Hepatocyte (in vitro differentiated cells): ENCODE measurements around the gene TOM1L1. TPM values are rescaled to one million over a fixed set of nuclear protein-coding genes. Genes with fewer than 3 reads are reported as not detected.

Experiments used
- DNase-seq: peaks from one replicate; pipeline ENCODE4 v3.0.0-alpha.2; 2016; ENCODE audit warnings: low spot score
- H2AFZ ChIP-seq: fragments of 200-600 bp; sonication (generic); 2 replicates; pipeline ENCODE4 v1.6.0; 2016; ENCODE audit warnings: antibody characterized with exemption, mild to moderate bottlenecking
- H3K27ac ChIP-seq: fragments of 200-600 bp; sonication (generic); 2 replicates; pipeline ENCODE4 v1.5.1; 2016; ENCODE audit warnings: mild to moderate bottlenecking
- H3K27me3 ChIP-seq: fragments of 200-600 bp; sonication (generic); 2 replicates; pipeline ENCODE4 v1.6.1; 2016
- H3K36me3 ChIP-seq: fragments of 200-600 bp; sonication (generic); replicated peaks from 2 replicates; pipeline ENCODE4 v1.5.1; 2016; ENCODE audit warnings: low read depth; ENCODE audit not compliant: insufficient read depth
- H3K4me1 ChIP-seq: fragments of 200-600 bp; sonication (generic); 2 replicates; pipeline ENCODE4 v1.5.1; 2016; ENCODE audit warnings: mild to moderate bottlenecking, moderate library complexity; ENCODE audit not compliant: insufficient read depth
- H3K4me2 ChIP-seq: fragments of 200-600 bp; sonication (generic); 2 replicates; pipeline ENCODE4 v1.6.0; 2016
- H3K4me3 ChIP-seq: fragments of 200-600 bp; sonication (generic); 2 replicates; pipeline ENCODE4 v1.5.1; 2016; ENCODE audit warnings: mild to moderate bottlenecking
- H3K79me2 ChIP-seq: fragments of 200-600 bp; sonication (generic); 2 replicates; pipeline ENCODE4 v1.6.0; 2017; ENCODE audit warnings: mild to moderate bottlenecking
- H3K9me2 ChIP-seq: fragments of 200-600 bp; sonication (generic); replicated peaks from 2 replicates; pipeline ENCODE4 v1.6.0; 2017; ENCODE audit warnings: mild to moderate bottlenecking; ENCODE audit not compliant: insufficient read depth
- H3K9me3 ChIP-seq: fragments of 200-600 bp; sonication (generic); 2 replicates; pipeline ENCODE4 v1.5.1; 2016; ENCODE audit warnings: low read depth, mild to moderate bottlenecking
- H4K20me1 ChIP-seq: fragments of 200-600 bp; sonication (generic); 2 replicates; pipeline ENCODE4 v1.6.0; 2016; ENCODE audit warnings: mild to moderate bottlenecking; ENCODE audit not compliant: insufficient read depth, poor library complexity, severe bottlenecking
- EZH2 ChIP-seq: fragments of 200-600 bp; sonication (generic); IDR thresholded peaks from 2 replicates; pipeline ENCODE4 v1.6.1; 2016; ENCODE audit warnings: antibody characterized with exemption, mild to moderate bottlenecking, borderline replicate concordance
- EZH2phosphoT487 ChIP-seq: fragments of 200-600 bp; sonication (generic); IDR thresholded peaks from one replicate; pipeline ENCODE4 v1.6.1; 2018; ENCODE audit warnings: antibody characterized with exemption, mild to moderate bottlenecking, low read depth, moderate library complexity; ENCODE audit not compliant: unreplicated experiment, severe bottlenecking
- WGBS: methylation state at CpG from one replicate; pipeline ENCODE4 v1.1.6; 2016; ENCODE audit warnings: low lambda C conversion rate; ENCODE audit errors: missing lambda C conversion rate; 5-methylcytosine and 5-hydroxymethylcytosine counted together
- polyA plus RNA-seq: library from polyadenylated mRNA; unstranded; fragments of >200 nt; fragmentation: Nextera tagmentation; extraction: Ambion mirVana; gene quantifications from 2 replicates; pipeline ENCODE4 v1.2.1, GENCODE V29; 2016
- total RNA-seq: library from RNA; depleted of rRNA; stranded (reverse); fragments of >200 nt; gene quantifications from 2 replicates; pipeline ENCODE4 v1.2.3, GENCODE V29; 2014
- TF ChIP-seq, protein P1 (sequence below): fragments of 200-600 bp; sonication (generic); IDR thresholded peaks from 2 replicates; pipeline ENCODE4 v1.5.1; 2016; ENCODE audit warnings: antibody characterized with exemption, mild to moderate bottlenecking; ENCODE audit not compliant: poor library complexity

Gene TOM1L1
- total and polyA plus RNA-seq, 2 experiments from 2014 or later, result 36.9 to 56.0 TPM

GRCh38 chr17:54990118-54990517 lies 89.5 kb downstream of the TOM1L1 start:
- H3K9me2 ChIP-seq, result no peaks in the 10 kb centered on the region
- H4K20me1 ChIP-seq, result no peaks in the 10 kb centered on the region
- peaks cover 2% of the 10 kb centered on the region for H3K79me2 ChIP-seq
- no peak overlapping the region for H2AFZ ChIP-seq
- H3K4me3 ChIP-seq, result no peak overlapping the region
- H3K9me3 ChIP-seq, result no peaks in the 10 kb centered on the region
- no peak overlapping the region for H3K27ac ChIP-seq
- H3K27me3 ChIP-seq, result no peaks in the 10 kb centered on the region
- DNase-seq, result no peak
- WGBS, result 91% methylated on average over 4 of the region's 4 CpGs
- no peak overlapping the region for H3K4me2 ChIP-seq
- no peak for TF ChIP-seq EZH2
- TF ChIP-seq, protein P1, sequence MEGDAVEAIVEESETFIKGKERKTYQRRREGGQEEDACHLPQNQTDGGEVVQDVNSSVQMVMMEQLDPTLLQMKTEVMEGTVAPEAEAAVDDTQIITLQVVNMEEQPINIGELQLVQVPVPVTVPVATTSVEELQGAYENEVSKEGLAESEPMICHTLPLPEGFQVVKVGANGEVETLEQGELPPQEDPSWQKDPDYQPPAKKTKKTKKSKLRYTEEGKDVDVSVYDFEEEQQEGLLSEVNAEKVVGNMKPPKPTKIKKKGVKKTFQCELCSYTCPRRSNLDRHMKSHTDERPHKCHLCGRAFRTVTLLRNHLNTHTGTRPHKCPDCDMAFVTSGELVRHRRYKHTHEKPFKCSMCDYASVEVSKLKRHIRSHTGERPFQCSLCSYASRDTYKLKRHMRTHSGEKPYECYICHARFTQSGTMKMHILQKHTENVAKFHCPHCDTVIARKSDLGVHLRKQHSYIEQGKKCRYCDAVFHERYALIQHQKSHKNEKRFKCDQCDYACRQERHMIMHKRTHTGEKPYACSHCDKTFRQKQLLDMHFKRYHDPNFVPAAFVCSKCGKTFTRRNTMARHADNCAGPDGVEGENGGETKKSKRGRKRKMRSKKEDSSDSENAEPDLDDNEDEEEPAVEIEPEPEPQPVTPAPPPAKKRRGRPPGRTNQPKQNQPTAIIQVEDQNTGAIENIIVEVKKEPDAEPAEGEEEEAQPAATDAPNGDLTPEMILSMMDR, result no peak
- TF ChIP-seq EZH2phosphoT487, result no peak
- no peaks in the 10 kb centered on the region for H3K4me1 ChIP-seq
- no peaks in the 10 kb centered on the region for H3K36me3 ChIP-seq

DNA sequence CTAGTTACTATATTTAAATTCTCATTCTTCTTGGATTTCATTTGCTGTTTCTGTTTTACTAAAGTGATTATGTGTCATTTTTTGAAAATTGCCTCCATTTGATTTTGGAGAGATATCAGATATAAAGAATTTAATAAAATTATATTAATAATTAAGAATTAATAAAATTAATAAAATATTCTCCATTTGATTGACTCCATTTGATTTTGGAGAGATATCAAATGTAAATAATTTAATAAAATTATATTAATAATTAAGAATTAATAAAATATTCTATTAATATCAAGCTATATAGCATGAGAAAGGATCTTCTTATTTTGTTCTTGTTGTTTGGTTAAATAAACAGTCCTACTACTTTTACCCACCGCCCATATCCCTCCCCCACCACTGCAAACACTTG lies 90.9 kb downstream of the TOM1L1 start:
- TF ChIP-seq EZH2phosphoT487 (no peak), EZH2 (no peak)
- TF ChIP-seq, protein P1, result no peak
- no peak overlapping the region for H3K4me2 ChIP-seq
- no peaks in the 10 kb centered on the region for H3K9me2 ChIP-seq
- WGBS, result 94% methylated on average over 1 of the region's 1 CpG
- H3K4me1 ChIP-seq, result no peaks in the 10 kb centered on the region
- no peaks in the 10 kb centered on the region for H3K79me2 ChIP-seq
- no peaks in the 10 kb centered on the region for H4K20me1 ChIP-seq
- no peaks in the 10 kb centered on the region for H3K27me3 ChIP-seq
- no peak overlapping the region for H3K4me3 ChIP-seq
- H3K27ac ChIP-seq, result no peak overlapping the region
- no peaks in the 10 kb centered on the region for H3K36me3 ChIP-seq
- H2AFZ ChIP-seq, result no peak overlapping the region
- no peak for DNase-seq
- H3K9me3 ChIP-seq, result no peaks in the 10 kb centered on the region

GRCh38 chr17:54992797-54993639 lies 92.4 kb downstream of the TOM1L1 start:
- Histone ChIP-seq H3K9me2 (no peaks in the 10 kb centered on the region), H3K27ac (no peak overlapping the region), H4K20me1 (no peaks in the 10 kb centered on the region), H3K4me3 (no peak overlapping the region), H3K4me2 (no peak overlapping the region), H3K4me1 (no peaks in the 10 kb centered on the region), H3K79me2 (no peaks in the 10 kb centered on the region), H3K27me3 (no peaks in the 10 kb centered on the region), H2AFZ (no peak overlapping the region), H3K36me3 (no peaks in the 10 kb centered on the region), H3K9me3 (no peaks in the 10 kb centered on the region)
- peak; percentile 75 for DNase-seq
- WGBS, result 81% methylated on average over 8 of the region's 8 CpGs
- TF ChIP-seq EZH2phosphoT487, result no peak
- TF ChIP-seq, protein P1, result peak; percentile 70
